Measurements from ENCODE around the gene ADARB1.

GRCh38 chr21:45262616-45263015, 188.2 kb downstream of the ADARB1 start:
- TF ChIP-seq POLR2A (IDR thresholded peaks at IDR 0.05) (no peak), CTCF (IDR thresholded peaks at IDR 0.05) (no peak), EP300 (IDR thresholded peaks at IDR 0.05) (no peak)

All from tibial nerve (tissue), 4 donors.